ENCODE results near the gene MAP1LC3A.

- TF ChIP-seq EZH2 (IDR thresholded peaks at IDR 0.05; ENCODE audit: borderline replicate concordance, low read length) (no peak), CTCF (conservative IDR thresholded peaks at IDR 0.05 in 1 of 2, IDR thresholded peaks at IDR 0.05 in 1 of 2; ENCODE audit: extremely low read depth in 1 of 2, insufficient read depth in 1 of 2, low read depth in 1 of 2, low read length in 2 of 2) (no peak)
Measured at GRCh38 chr20:34604980-34605788, 46.7 kb downstream of the MAP1LC3A start.

Measured in mammary epithelial cell (primary cell).